HG03064 (cell line): ENCODE measurements around the gene PRPF19.
A peak's percentile ranks its signal among the peaks of the same experiment; 100 is the strongest.

ENCODE experiments used
- ATAC-seq: cut with Tn5 transposase; IDR thresholded peaks from one replicate; pipeline ENCODE4 v1.9.1; 2021; ENCODE audit warnings: low read depth; ENCODE audit not compliant: unreplicated experiment

PRPF19 gene

GRCh38 chr11:60924110-60924905 lies 17.9 kb upstream of the PRPF19 start, which contains the start of gene TMEM132A:
Gene TMEM132A, plus strand, starts transcription at chr11:60924460. Its CDS starts 174 bp downstream, at chr11:60924634.
- ATAC-seq = no peak

- ATAC-seq = no peak
These were observed 17.4 kb upstream of the PRPF19 start for GRCh38 chr11:60923800-60924109.

- no peak for ATAC-seq
These were observed 16.9 kb upstream of the PRPF19 start for GRCh38 chr11:60923326-60923725.

GRCh38 chr11:60922906-60923305 lies 16.5 kb upstream of the PRPF19 start:
- no peak for ATAC-seq

GRCh38 chr11:60921777-60922335 lies 15.5 kb upstream of the PRPF19 start:
- ATAC-seq = no peak

- no peak for ATAC-seq
These were observed 14.9 kb upstream of the PRPF19 start for GRCh38 chr11:60921259-60921658.

- ATAC-seq = no peak
These were observed 13.6 kb upstream of the PRPF19 start for GRCh38 chr11:60919956-60920355.

GRCh38 chr11:60919320-60919719 lies 12.9 kb upstream of the PRPF19 start:
- ATAC-seq = no peak

GRCh38 chr11:60918939-60919265 lies 12.5 kb upstream of the PRPF19 start:
- no peak for ATAC-seq

GRCh38 chr11:60918251-60918938 lies 12.0 kb upstream of the PRPF19 start:
- ATAC-seq = no peak

- no peak for ATAC-seq
These were observed 10.9 kb upstream of the PRPF19 start for GRCh38 chr11:60917267-60917666.

- ATAC-seq = no peak
These were observed 10.4 kb upstream of the PRPF19 start for GRCh38 chr11:60916669-60917206.

- peak; percentile 50 for ATAC-seq
These were observed 9.0 kb upstream of the PRPF19 start for GRCh38 chr11:60915248-60915914.

- peak; percentile 3 for ATAC-seq
These were observed 8.4 kb upstream of the PRPF19 start for GRCh38 chr11:60914633-60915247.

GRCh38 chr11:60913793-60914632 lies 7.6 kb upstream of the PRPF19 start, which contains the start of gene TMEM109:
Gene TMEM109, plus strand, starts transcription at chr11:60914158. Its CDS starts 5,536 bp downstream, at chr11:60919694.
- ATAC-seq = peak; percentile 40

- ATAC-seq = no peak
These were observed 6.6 kb upstream of the PRPF19 start for GRCh38 chr11:60912851-60913528.

- ATAC-seq = no peak
These were observed 6.0 kb upstream of the PRPF19 start for GRCh38 chr11:60912223-60912850.

- ATAC-seq = no peak
These were observed 4.5 kb upstream of the PRPF19 start for GRCh38 chr11:60910711-60911380.
